ENCODE measurements around the gene PBXIP1.
A peak's percentile ranks its signal among the peaks of the same experiment; 100 is the strongest.

PBXIP1 gene

DNA sequence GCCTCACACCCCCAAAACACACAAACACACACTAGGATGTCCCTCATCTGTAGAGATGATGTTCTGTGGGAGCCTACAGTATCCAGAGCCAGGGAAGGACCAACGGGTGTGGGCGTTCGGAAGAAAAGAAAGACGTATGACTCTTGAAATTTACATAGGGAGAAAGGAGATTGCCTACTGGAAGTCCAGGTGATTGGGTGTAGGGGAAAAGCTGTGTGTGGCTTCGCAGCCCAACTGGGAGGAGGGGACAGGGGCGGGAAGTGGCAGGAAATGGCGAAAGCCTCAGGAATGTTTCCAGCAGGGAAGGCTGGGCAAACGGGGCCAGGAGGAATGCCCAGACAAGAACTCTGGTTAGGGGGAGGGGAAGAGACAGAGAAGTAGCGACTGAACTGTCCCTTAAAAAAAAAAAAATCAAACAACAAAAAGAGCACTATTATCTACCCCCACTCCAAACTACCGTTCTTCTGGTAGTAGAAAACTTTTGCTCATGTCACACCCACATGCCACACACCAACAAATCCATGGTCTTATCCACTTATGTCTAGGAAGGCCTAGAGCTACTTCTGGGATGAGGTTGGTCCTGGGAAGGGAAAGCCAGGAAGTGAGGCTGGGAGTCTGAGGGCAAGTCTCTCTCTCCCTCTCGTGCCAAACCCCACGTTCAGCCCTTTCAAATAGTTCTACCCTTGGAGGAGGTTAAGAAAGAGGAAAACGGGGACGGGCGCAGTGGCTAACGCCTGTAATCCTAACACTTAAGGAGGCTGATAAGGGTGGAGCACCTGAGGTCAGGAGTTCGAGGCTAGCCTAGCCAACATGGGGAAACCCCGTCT, 16.8 kb upstream of the PBXIP1 start:
- DNase-seq = no peak

DNA sequence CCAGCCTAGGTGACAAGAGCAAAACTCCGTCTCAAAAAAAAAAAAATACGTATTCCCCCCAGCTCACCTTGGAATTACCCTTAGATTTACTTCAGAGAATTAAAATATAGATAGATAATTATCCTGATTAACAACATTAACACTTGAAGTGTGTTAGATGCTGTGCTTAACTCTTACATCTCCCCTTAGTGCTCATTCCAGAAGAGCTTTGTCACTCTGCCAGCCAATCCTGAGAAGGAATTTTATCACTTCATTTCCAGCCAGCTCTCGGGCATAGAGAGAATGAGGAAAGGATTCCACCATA, 16.3 kb upstream of the PBXIP1 start:
- DNase-seq = no peak

DNA sequence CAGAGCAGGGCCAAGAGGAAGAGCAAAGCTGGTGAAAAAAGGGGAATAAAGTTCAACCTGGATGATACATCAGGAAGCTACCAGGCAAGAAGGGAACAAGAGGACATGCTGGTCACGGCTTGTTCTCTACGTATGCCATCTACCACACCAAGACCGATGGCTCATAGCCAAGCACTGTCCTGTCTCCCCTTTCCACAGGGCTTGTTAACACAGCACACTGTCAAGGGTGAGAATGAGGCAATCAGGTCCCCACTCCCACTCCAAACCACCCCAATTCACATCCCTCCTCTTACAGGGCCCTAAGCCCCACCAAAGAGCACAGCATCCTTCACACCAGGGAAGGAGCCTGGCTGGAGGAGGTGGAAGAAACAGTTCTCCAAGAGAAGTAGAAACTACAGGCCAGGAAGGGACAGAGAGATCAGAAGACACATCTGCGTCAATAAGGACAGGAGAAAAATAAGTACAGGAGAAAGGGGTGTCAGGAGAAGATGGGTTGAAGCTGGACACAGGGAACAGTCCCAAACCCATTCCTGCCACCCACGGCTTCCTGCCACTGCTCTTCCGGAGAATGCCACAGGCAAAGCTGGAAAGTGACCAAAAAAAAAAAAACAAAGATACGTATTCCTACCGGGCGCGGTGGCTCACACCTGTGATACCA, 15.6 kb upstream of the PBXIP1 start:
- no peak for DNase-seq

DNA sequence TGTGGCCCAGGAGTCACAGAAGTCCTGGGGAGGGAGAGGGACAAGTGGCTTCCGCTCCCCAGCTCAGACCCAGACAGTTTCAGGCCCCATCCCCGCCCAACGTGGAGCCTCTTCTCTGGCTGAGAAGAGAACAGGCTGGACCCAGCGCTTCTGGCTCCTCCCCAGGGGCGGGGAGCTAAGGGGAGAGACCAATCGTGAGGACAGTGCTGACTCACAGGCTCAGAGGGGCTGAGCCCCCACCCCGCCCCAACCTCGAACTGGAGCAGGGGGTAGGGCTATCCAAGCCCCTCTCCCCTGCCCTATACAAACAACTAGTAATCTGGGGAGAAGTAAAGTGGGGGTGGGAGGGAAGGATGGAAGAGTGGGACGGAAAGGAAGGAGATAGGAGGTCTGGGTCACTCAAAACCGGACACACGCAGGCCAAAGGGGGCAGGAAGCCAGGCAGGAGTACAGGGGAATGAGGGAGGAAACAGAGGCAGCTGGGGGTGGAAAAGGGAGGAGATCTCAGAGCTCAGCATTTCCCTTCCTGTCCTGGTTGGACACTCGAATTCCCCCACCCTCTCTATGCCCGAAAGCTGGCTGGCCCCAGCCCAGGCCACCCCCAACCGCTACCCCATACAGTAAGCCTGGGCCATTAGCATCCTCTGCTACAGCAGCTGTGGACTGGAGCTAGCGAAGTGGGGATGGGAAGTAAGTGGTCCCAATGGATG, 14.9 kb upstream of the PBXIP1 start, which contains the start of gene SHC1:
TSS of gene SHC1 (minus strand) at position 117 of the 710 bp plus-strand sequence. CDS start 221 bp downstream, outside the sequence.
- DNase-seq = no peak

DNA sequence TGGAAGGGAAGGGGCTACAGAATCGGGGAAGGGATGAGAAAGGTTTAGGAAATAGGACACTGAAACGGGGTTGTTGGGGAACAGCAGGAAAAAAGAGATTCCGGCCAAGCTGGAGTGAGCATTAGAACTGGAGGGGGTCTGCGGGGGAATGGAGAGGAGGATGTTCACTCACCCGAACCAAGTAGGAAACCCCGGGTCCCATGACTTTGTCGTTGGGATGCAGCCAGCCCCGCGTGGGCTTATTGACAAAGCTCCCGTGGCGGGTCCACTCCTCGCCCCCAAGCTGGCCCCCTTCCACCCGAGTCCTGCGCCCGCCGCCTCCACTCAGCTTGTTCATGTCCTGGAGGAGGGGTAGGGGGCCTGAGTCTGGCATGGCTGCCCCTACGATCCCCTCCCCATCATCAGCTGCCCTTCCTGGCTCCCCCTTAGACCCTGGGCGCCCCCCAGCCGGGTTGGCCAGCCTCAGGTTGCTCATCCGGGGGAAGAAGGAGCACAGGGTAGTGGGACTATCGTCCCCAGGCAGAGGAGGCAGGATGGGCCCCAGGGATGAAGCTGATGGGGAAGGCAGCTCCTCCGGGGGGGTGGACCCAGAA, 14.1 kb upstream of the PBXIP1 start:
- DNase-seq = no peak

DNA sequence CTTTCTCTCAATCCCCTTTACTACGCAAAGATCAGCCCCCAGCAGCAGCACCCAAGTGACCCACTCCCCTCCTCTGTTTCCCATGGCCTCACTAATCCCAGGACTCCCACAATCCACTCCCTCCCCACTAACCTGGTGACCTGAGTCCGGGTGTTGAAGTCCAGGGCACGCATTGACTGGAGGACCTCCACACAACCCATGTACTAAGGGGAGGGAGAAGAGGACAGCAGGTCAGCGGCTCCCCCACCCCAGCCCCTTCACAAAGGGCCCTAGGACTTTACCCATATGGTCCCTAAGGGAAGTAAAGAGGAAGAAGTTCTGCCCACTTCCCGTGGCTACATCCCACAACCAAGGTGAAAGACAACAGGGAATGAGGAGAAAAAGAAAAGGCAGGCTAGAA, 13.3 kb upstream of the PBXIP1 start:
- no peak for DNase-seq

DNA sequence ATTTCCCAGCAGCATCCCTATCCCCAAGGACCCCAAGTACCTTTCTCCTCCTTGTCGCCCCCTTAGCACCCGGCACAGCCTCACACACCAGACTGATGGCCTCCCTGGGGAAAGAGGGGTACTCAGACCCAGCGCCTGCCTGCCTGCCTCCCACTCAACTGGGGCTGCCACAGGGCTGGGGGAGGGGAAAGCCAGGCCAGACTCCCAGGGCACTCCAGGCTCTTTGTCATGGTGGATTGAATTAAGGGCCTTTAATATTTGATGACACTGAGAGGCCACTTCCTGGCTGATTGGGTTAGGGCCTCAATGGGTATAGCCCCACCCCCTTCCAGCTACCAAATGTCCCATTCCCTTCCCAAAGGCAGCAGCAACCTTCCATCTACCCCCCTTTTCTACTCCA, 12.8 kb upstream of the PBXIP1 start:
- DNase-seq = no peak

DNA sequence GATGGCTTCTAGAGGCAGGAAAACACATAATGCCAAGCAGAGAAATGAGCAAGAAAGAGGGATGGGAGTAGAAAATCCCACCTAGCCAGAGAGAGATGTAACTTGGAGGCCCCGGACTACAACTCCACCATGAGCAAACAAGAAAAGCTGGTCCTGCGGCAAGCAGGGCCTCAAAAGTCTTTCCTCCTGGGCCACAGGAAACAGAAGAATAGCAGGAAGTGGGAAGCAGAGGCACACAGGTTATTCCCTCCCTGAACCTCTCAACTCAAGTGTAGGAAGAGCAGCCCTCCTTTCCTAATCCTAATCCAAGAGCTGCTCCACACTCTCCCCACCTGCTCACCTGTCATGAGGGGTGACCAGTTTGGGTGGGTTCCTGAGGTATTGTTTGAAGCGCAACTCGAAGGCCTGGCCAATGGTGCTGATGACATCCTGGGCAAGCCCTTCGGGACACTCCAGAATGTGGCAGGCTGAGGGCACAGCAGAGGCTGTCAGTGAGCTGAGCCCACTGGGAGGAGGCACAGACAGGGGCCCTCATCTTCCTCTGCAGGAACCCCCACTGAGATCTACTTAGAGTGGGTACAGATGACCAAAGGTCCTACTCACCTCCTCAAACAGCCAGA, 11.5 kb upstream of the PBXIP1 start:
- DNase-seq = no peak

DNA sequence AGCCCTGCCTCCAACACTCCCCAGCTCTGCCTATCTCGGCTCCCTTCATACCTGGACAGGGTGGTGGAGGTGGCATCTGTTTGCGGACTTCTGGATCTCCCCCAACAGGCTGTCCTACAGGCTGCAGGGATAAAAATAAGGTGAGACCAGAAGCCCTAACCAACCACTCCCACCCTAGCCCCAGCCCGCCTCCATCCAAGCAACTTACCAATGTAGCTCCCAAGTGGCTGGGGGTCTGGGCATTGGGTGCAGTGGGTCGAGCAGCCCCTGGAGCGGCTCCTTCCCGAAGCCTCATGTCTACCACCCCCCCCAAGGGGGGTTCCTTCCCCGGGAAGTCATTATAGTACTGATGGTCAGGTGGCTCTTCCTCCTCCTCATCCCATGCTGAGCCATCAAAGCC, 10.2 kb upstream of the PBXIP1 start:
- no peak for DNase-seq

DNA sequence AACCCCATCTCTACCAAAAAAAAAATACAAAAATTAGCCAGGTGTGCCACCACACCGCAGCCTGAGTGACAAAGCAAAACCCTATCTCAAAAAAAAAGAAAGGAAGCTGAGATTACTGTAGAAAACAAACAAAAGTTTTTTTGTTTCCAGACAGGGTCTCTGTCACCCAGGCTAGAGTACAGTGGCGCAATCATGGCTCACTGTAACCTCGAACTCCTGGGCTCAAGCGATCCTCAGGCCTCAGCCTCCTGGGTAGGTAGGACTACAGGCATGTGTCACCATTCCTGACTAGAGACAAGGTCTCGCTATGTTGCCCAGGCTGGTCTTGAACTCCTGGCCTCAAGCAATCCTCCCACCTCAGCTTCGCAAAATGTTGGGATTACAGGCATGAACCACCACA, 8.5 kb upstream of the PBXIP1 start:
- DNase-seq = no peak

DNA sequence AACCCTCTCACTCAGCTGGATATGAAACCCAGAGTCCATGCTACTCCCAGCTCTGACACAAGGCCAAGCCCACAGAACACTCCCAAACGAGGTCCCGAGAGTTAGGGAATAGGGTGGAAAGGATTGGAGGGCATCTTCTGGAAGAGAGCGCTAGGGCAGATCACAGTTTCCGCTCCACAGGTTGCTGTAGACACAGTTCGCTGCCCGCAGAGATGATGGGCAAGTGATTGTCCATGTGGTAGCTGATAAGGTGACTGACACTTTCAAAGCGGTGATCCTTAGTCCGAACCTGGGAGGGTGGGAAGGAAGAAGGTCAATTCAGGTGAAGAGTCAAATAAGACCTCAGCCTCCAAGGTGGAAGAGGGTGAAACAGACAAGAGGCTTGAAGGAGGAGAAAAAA, 7.7 kb upstream of the PBXIP1 start:
- no peak for DNase-seq

DNA sequence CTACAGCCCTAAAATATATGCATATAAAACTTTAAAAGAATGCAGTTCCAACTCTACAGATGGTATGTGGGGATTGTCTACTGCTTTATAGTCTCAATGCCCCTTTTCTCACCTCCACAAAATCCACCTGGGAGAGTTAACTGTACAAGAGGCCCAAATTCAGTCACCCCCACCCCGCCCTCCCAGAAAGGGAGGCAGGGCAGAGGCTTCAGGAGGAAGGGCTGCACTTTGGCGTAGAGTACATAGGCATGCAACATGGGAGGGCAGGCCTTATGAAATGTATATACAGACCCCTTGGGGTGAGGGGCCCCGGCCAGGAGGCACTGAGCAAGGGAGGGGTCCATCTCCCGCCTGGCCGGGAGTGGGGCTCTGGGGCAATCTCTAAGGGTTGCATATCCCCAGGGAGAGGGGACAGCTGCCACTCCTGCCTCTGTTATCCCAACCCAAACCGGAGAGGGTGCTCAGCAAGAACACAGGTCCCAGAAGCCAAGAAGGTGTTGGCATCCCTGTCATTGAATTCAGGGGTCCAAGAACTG, 7.0 kb upstream of the PBXIP1 start:
- DNase-seq = no peak

DNA sequence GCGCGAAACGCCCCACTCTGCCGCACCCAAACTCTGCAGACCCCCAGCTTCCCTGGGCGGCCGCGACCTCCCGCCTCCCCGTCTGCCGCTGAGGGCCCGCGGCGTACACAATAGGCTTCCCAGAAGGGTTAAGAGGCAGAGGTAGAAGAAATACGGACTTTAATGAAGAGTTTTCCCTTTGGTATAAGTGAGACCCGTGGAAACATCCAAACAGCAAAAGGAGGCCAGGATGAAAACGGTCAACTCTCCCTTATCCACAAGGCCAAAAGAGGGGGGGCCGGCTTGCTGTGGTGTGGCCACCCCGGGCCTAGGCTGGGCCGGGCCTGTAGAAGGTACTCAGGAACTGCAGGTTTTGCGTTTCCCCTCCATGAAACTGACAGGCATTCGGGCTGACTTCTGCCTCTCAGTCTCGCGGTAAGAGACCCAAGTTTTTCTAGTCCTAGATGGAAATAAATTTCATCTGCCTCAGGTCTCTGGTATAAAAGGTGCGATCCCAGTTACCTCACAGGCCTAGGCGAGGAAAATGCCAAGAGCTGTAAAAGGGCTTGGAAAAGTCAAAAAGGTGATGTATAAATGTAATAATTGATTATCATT, 6.4 kb upstream of the PBXIP1 start:
- DNase-seq = no peak

DNA sequence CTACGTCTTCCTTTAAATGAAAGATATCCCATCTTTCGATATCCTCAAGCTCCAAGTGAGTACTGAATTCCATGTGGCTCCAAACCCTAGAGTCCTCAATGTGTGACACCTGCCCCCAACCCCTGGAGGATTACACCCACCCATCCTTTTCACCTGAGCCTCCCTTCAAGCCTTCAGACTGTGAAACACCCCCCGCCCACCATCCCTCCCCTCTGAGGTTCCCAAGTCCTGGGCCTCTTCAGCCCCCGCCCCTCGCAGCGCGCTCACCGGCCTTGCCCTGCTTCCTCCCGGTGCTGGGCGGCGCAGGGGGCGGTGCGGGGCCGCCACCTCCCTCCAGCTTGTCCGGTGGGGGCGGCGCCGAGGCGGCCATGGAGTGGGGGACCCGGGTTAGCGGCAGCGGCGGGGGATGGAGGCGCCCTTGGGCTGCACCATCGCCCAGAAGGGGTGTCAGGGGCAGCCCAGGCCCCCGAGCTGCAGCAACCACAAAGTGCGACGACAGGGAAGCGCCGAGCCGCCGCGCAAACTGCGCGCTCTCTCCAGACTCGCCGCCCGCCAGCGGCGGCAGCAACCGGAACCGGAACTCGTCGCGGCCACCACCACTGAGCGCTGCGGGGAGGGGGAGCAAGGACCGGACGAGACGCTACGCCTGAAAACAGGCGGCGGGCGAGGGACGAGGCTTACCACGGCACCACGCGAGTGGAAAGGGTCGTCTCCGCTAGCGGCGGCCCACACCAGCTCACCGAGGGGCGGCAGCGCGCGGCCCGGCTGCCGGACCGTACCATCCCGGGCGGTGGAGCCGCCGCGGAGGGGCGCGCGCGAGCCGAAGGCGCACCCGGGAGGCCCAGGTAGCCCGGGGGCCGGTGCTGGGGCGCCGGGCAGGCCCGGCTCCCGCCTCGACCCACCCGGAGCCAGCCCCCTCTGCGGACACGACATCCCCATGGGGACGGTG, 5.6 kb upstream of the PBXIP1 start, which contains the start of gene PYGO2:
TSS of gene PYGO2 (minus strand) at position 576 of the 949 bp plus-strand sequence. CDS start at position 370, 206 bp downstream.
- peak; percentile 78 for DNase-seq

DNA sequence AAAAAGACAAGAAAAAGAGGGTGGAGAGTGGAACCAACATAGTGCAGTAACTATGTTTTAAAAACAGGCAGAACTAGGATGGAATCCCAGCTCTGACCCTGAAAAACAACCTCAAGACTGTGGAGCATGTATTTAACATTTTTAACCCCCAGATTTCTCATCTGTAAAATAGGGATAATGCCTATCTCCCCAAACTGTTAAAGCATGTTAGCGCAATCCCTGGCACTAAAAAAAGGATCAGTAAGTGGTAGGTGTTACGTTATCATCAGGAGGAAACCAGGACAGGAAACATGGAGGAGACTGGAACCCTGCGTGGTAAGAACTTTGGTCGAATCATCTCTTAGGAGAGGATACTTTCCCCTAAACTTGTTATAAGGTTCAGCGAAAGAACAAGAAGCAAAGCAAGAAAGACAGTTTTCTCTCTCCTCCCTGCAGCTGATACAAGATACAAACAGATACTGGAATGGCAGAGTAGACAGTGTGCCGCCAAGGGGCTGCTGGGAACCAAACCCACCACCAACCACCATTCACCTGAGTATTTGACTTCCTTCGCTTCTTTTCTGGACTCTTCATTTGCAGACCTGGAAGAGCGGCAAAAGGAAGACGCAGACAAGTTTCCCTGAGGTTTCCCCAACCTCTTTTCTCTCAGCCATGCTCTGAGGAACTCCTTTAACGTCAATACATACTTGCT, 4.7 kb upstream of the PBXIP1 start:
- no peak for DNase-seq

DNA sequence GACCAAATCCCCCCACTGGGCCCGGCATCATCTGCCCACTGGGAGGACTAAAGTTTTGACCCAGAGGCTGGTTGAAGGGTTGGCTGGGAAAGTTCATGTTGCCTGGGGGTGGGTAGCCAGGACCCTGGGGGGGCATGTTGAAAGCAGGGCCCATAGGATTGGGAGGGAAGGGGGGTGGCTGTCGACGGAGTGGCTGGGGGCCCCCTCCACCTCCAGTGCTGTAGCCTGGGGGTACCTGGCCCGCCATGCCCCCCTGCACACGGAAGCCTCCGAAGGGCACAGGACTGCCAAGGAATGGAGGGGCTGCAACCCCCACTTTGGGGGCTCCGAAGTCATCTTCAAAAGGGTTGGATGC, 3.5 kb upstream of the PBXIP1 start:
- no peak for DNase-seq

DNA sequence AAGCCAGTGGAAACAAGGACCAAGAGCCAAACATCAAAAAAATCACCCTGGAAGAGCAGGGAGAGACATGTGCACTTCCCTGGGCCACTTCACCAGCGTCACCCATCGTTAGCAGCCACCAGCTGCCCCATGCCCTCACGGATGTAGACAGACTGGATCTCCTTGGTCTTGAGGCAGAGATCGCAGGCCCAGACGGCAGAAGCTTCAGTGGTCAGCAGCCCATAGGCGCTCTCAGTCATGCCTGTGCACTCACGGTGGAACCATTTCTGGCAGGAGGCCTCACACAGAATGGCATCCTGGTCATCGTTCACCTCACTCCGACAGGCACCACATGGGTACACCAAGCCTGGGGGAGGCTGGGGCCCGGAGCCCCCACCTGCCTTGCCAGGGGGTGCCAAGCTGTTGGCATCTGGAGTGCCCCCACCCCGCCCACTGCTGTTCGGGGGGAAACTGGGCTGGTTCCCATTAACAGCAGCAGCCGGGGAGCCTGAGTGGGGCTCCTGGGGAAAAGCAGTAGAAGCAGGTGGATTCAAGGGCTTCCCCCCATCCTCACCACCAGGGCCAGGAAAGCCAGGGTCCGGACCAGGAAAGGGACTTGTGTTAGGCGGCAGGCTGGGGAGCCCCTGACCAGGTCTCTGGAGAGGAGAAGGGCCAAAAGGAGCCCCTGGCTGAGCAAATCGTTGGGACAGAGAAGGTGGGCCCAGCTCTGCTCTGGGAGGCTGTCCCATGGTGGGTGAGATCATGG, 3.0 kb upstream of the PBXIP1 start:
- DNase-seq = no peak

DNA sequence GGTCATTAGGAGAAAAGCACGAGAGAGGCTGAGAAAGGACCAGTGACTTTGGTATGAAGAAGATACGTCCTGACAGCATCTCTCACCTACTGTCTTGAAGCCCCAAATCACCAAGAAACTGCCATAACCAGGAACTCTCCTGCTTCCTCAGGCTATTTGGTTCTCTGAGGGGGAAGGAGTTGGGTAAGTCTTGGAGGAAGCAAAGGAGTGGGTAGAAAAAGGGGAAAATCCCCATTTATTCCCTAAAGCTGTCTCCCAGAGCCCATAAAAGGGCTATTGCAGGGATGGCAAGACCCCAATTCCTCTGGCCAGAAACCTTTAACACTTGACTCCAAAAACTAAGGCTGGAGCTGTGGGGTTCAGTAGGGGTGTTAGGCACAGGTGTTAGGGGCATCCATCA, 2.1 kb upstream of the PBXIP1 start:
- no peak for DNase-seq

DNA sequence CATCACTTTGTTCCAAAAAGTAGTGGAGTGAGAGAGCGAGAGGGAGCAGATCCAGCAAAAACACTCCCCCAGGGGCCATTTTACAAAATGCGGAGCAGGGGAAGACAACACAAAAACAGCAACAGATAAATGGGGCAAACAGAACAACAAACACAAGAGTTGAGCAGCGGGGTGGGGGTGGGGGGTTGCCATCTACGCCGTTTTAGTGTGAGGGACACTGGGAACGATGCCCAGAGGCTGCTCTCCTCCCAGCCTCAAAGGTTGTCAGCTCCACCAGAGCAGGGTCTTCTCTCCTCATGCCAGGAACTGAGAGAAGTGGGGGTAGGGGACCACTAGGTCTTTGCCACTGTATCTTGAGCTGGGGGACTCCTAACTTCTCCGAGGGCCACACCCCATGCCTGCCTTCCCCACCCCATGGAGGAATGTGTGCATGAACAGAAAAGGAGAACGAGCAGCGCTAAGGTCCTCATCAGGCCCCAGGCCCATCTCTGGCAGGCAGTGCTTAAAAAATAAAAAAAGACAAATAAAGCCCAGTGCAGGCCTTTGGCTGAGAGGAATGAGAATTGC, 1.3 kb upstream of the PBXIP1 start:
- DNase-seq = no peak

DNA sequence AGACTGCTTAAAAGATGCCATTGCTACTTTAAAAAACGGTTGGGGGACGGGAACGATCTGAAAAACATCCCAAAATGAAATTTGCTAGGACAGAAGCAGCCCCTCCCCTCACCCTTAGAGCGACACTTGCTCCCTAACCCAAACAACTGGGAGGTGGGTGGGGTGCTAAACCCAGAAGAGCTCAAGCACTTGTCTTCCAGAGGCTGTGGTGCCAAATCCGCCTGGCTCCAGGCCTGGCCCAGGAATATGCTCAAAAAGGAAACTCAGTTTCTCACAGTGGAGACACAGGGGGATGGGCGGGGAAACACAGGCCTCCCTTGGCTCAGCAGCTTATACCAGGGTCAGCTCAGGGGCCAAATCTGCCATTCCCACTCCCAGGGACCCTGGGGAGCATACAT, 644 bp upstream of the PBXIP1 start:
- no peak for DNase-seq

Data from KG1 (cell line).